IMR-90 (cell line): ENCODE data around the gene ACCSL. TPM values are rescaled to one million over a fixed set of nuclear protein-coding genes. Genes with fewer than 3 reads are reported as not detected.

Experiments
- ATAC-seq: fragments of 200-7000 bp; cut with Tn5 transposase; 2 replicates; pipeline ENCODE4 v1.9.1; 2020; ENCODE audit warnings: low read depth, mild to moderate bottlenecking, moderate library complexity
- BruUV-seq: library from RNA; stranded (reverse); fragments of 400-500 nt; replicated peaks from 2 replicates; lab custom pipeline; 2021; lab: Mats Ljungman, UMichigan
- CTCF ChIA-PET: fragments of 300-600 bp; formaldehyde crosslinking; extraction: SDS; loops from one replicate; lab custom pipeline; 2021; ENCODE audit warnings: antibody characterized with exemption; lab: Yijun Ruan, JAX
- POLR2A ChIA-PET: fragments of 300-600 bp; sonication (Branson Sonifier 250); formaldehyde crosslinking; loops from one replicate; lab custom pipeline; 2022; ENCODE audit warnings: antibody characterized with exemption; ENCODE audit not compliant: unreplicated experiment; lab: Charles Lee
- DNase-seq: peaks from one replicate; pipeline ENCODE4 v3.0.0; 2013
- H2AFZ ChIP-seq: replicated peaks from 2 replicates; pipeline ENCODE3; 2013; ENCODE audit warnings: low read length, mild to moderate bottlenecking; ENCODE audit not compliant: poor library complexity
- H2AK5ac ChIP-seq: 2 replicates; pipeline ENCODE4 v1.6.1; 2013; ENCODE audit warnings: low read depth, low read length, inconsistent platforms
- H2AK9ac ChIP-seq: replicated peaks from 2 replicates; pipeline ENCODE3; 2013; ENCODE audit warnings: mild to moderate bottlenecking, low read depth, low read length, moderate library complexity; ENCODE audit not compliant: poor library complexity
- H2BK120ac ChIP-seq: 2 replicates; pipeline ENCODE4 v1.6.1; 2013; ENCODE audit warnings: low read depth, low read length, inconsistent platforms
- H2BK15ac ChIP-seq: 3 replicates; pipeline ENCODE4 v1.6.1; 2013; ENCODE audit warnings: low read depth, low read length, inconsistent platforms
- H2BK20ac ChIP-seq: 2 replicates; pipeline ENCODE4 v1.6.1; 2013; ENCODE audit warnings: low read depth, mild to moderate bottlenecking, inconsistent platforms, low read length, moderate library complexity
- H2BK5ac ChIP-seq: 2 replicates; pipeline ENCODE4 v1.6.1; 2013; ENCODE audit warnings: mild to moderate bottlenecking, low read depth, low read length, inconsistent platforms; ENCODE audit not compliant: poor library complexity, severe bottlenecking
- H3K14ac ChIP-seq: replicated peaks from 2 replicates; pipeline ENCODE4 v1.6.1; 2013; ENCODE audit warnings: low read depth, low read length, inconsistent platforms
- H3K18ac ChIP-seq: 2 replicates; pipeline ENCODE4 v1.6.1; 2013; ENCODE audit warnings: low read depth, low read length, control low read depth
- H3K23ac ChIP-seq: 2 replicates; pipeline ENCODE4 v1.6.1; 2013; ENCODE audit warnings: low read depth, low read length, inconsistent platforms
- H3K27ac ChIP-seq: 2 replicates; pipeline ENCODE4 v1.5.1; 2013; ENCODE audit warnings: mild to moderate bottlenecking, control low read depth, low read length; ENCODE audit not compliant: insufficient read depth
- H3K27me3 ChIP-seq: 2 replicates; pipeline ENCODE4 v1.6.1; 2013; ENCODE audit warnings: low read length; ENCODE audit not compliant: control insufficient read depth, insufficient read depth
- H3K36me3 ChIP-seq: 2 replicates; pipeline ENCODE4 v1.6.1; 2013; ENCODE audit warnings: low read length, mixed read lengths; ENCODE audit not compliant: control insufficient read depth, insufficient read depth
- H3K4ac ChIP-seq: 2 replicates; pipeline ENCODE4 v1.6.1; 2013; ENCODE audit warnings: low read depth, low read length, inconsistent platforms
- H3K4me1 ChIP-seq: 2 replicates; pipeline ENCODE4 v1.6.1; 2013; ENCODE audit warnings: low read length, mixed read lengths; ENCODE audit not compliant: control insufficient read depth, insufficient read depth
- H3K4me2 ChIP-seq: 2 replicates; pipeline ENCODE4 v1.6.1; 2013; ENCODE audit warnings: low read depth, mild to moderate bottlenecking, control low read depth, low read length, moderate library complexity
- H3K4me3 ChIP-seq: 2 replicates; pipeline ENCODE4 v1.5.1; 2013; ENCODE audit warnings: low read depth, mild to moderate bottlenecking, control low read depth, low read length, moderate library complexity; ENCODE audit not compliant: insufficient read depth
- H3K56ac ChIP-seq: 2 replicates; pipeline ENCODE4 v1.6.1; 2013; ENCODE audit warnings: low read length, inconsistent platforms; ENCODE audit not compliant: insufficient read depth; ENCODE audit errors: extremely low read depth
- H3K79me1 ChIP-seq, 2 experiments: 2 replicates each; pipeline ENCODE4 v1.6.1; 2013; ENCODE audit warnings: low read length in 2 of 2, inconsistent platforms in 1 of 2, low read depth in 1 of 2
- H3K9ac ChIP-seq: 2 replicates; pipeline ENCODE4 v1.6.1; 2013; ENCODE audit warnings: low read depth, low read length, control low read depth
- H3K9me1 ChIP-seq: 2 replicates; pipeline ENCODE4 v1.6.1; 2013; ENCODE audit warnings: low read length, inconsistent platforms; ENCODE audit not compliant: insufficient read depth
- H3K9me3 ChIP-seq: 2 replicates; pipeline ENCODE4 v1.6.1; 2013; ENCODE audit warnings: low read length; ENCODE audit not compliant: control insufficient read depth, insufficient read depth
- H4K20me1 ChIP-seq: 2 replicates; pipeline ENCODE4 v1.6.1; 2013; ENCODE audit warnings: low read length, inconsistent platforms; ENCODE audit not compliant: insufficient read depth
- H4K5ac ChIP-seq: 2 replicates; pipeline ENCODE4 v1.6.1; 2013; ENCODE audit warnings: mild to moderate bottlenecking, low read depth, low read length, control low read depth
- H4K8ac ChIP-seq, 2 experiments: 2 replicates each; pipeline ENCODE4 v1.6.1; 2013; ENCODE audit warnings: low read depth in 2 of 2, low read length in 2 of 2, control low read depth in 1 of 2, inconsistent platforms in 1 of 2
- H4K91ac ChIP-seq: 2 replicates; pipeline ENCODE4 v1.6.1; 2013; ENCODE audit warnings: low read depth, low read length, inconsistent platforms; ENCODE audit not compliant: insufficient read depth
- BHLHE40 ChIP-seq: fragments of 150-350 bp; IDR thresholded peaks from 2 replicates; pipeline ENCODE4 v1.6.1; 2016; ENCODE audit warnings: mild to moderate bottlenecking, low read depth, low read length
- CEBPB ChIP-seq: IDR thresholded peaks from 2 replicates; pipeline ENCODE4 v1.6.1; 2012; ENCODE audit warnings: low read depth, low read length, improper control_type of control experiment
- CHD1 ChIP-seq: IDR thresholded peaks from 2 replicates; pipeline ENCODE4 v1.6.1; 2012; ENCODE audit warnings: low read depth, low read length, improper control_type of control experiment
- FOS ChIP-seq: fragments of 150-350 bp; IDR thresholded peaks from 2 replicates; pipeline ENCODE4 v1.6.1; 2016; ENCODE audit warnings: low read depth, low read length
- MAFK ChIP-seq: IDR thresholded peaks from 2 replicates; pipeline ENCODE4 v1.6.1; 2012; ENCODE audit warnings: low read depth, low read length, improper control_type of control experiment
- MAZ ChIP-seq: IDR thresholded peaks from 2 replicates; pipeline ENCODE4 v1.6.1; 2012; ENCODE audit warnings: low read depth, mild to moderate bottlenecking, low read length, improper control_type of control experiment, moderate library complexity, borderline replicate concordance
- MXI1 ChIP-seq: IDR thresholded peaks from 2 replicates; pipeline ENCODE4 v1.6.1; 2012; ENCODE audit warnings: low read depth, mild to moderate bottlenecking, low read length, moderate library complexity, borderline replicate concordance
- NFE2L2 ChIP-seq: fragments of 150-350 bp; IDR thresholded peaks from 2 replicates; pipeline ENCODE4 v1.6.1; 2016; ENCODE audit warnings: low read depth, mild to moderate bottlenecking, low read length
- POLR2A ChIP-seq: IDR thresholded peaks from 2 replicates; pipeline ENCODE4 v1.6.1; 2012; ENCODE audit warnings: mild to moderate bottlenecking, low read depth, low read length
- RAD21 ChIP-seq: IDR thresholded peaks from 2 replicates; pipeline ENCODE4 v1.6.1; 2012; ENCODE audit warnings: low read length, improper control_type of control experiment
- RCOR1 ChIP-seq: IDR thresholded peaks from 2 replicates; pipeline ENCODE4 v1.6.1; 2012; ENCODE audit warnings: mild to moderate bottlenecking, low read length, improper control_type of control experiment; ENCODE audit not compliant: insufficient replicate concordance
- RFX5 ChIP-seq: IDR thresholded peaks from 2 replicates; pipeline ENCODE4 v1.8.0; 2012; ENCODE audit warnings: low read depth, mild to moderate bottlenecking, low read length, moderate library complexity
- SMC3 ChIP-seq: fragments of 150-350 bp; IDR thresholded peaks from 2 replicates; pipeline ENCODE4 v1.6.1; 2016; ENCODE audit warnings: low read depth, mild to moderate bottlenecking, antibody characterized with exemption, low read length, moderate library complexity
- WGBS, 2 experiments: methylation state at CpG; one replicate each; pipeline versions ENCODE4 v1.1.5 to v1.1.7; 2013; ENCODE audit warnings: missing lambda C conversion rate in 2 of 2; ENCODE audit not compliant: insufficient read length in 1 of 2; ENCODE audit errors: extremely low coverage in 2 of 2; 5-methylcytosine and 5-hydroxymethylcytosine counted together
- dilution Hi-C: fragments of 300-500 bp; cut with HindIII; formaldehyde crosslinking; loops from one replicate; pipeline ENCODE4 v1.14.3; 2018; ENCODE audit warnings: low sequenced_read_pairs; ENCODE audit not compliant: unreplicated experiment
- in situ Hi-C: fragments of 300-500 bp; cut with MboI; formaldehyde crosslinking; loops from 3 replicates; pipeline ENCODE4 v1.14.3; 2019; ENCODE audit warnings: low sequenced_read_pairs, inconsistent platforms, mixed read lengths
- intact Hi-C: fragments of 100-400 bp; cut with micrococcal nuclease; formaldehyde crosslinking; loops from 2 replicates; pipeline ENCODE4 v1.10.0; 2022
- polyA plus RNA-seq, 3 experiments: library from polyadenylated mRNA; depleted of rRNA; stranded (reverse); fragments of >200 nt; gene quantifications; 2 replicates each; pipeline ENCODE4 v1.2.3, GENCODE V29; 2012; ENCODE audit warnings: low replicate concordance in 1 of 3
- total RNA-seq: library from RNA; depleted of rRNA; stranded (reverse); fragments of >200 nt; gene quantifications from 2 replicates; pipeline ENCODE4 v1.2.3, GENCODE V29; 2012
- TF ChIP-seq, protein P1 (sequence below): fragments of 150-350 bp; IDR thresholded peaks from 2 replicates; pipeline ENCODE4 v1.6.1; 2016; ENCODE audit warnings: low read depth, mild to moderate bottlenecking, low read length, moderate library complexity, borderline replicate concordance
- TF ChIP-seq, protein P2 (sequence below): conservative IDR thresholded peaks from 2 replicates; pipeline ENCODE4 v1.5.1; 2012; ENCODE audit warnings: mild to moderate bottlenecking, low read depth, low read length, improper control_type of control experiment
- TF ChIP-seq, protein P3 (sequence below): fragments of 150-350 bp; IDR thresholded peaks from 2 replicates; pipeline ENCODE4 v1.6.1; 2017; ENCODE audit warnings: mild to moderate bottlenecking, antibody characterized with exemption, low read length, low read depth

The ACCSL gene
- total and polyA plus RNA-seq, 2 of the 4 experiments (the other 2 are of a cell fraction) = not detected

DNA sequence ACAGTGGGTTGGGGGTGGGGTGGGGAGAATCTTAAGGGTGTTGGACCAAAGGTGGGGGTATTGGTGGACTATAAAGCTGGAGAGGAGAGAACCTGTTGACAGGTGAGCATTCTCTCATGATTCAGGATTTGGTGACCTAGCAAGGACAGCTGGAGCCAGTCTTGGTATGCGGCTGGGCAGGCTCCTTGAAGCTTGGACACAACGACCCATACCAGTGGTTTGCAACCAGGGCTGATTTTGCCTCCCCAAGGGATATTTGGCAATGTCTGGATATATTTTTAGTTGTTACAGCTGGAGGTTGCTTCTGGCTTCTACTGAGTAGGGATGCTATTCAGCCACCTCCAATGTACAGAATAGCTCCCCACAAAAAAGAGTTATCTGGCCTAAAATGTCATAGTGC lies 53.3 kb downstream of the ACCSL start:
- Histone ChIP-seq H2AK9ac (no peak overlapping the region), H2BK15ac (no peak overlapping the region), H3K9ac (no peak overlapping the region), H2BK20ac (no peak overlapping the region), H3K27ac (no peak overlapping the region), H2BK5ac (no peak overlapping the region), H3K4me2 (no peak overlapping the region), H3K4me1 (0 out of 2 replicates have a peak, but pooled peaks cover 2% of the 10 kb centered on the region), H3K14ac (no peak overlapping the region), H3K79me1 (peaks cover 31 to 62% of the 10 kb centered on the region in 2 experiments), H3K4me3 (no peak overlapping the region), H3K18ac (no peak overlapping the region), H3K9me3 (no peaks in the 10 kb centered on the region), H2AFZ (no peak overlapping the region), H4K5ac (no peak overlapping the region), H3K9me1 (peaks cover 9% of the 10 kb centered on the region; the same call in 1 of the 2 replicates), H3K56ac (no peak overlapping the region), H2BK120ac (no peak overlapping the region), H4K8ac (no peak overlapping the region), H2AK5ac (no peak overlapping the region), H4K20me1 (peaks cover 38% of the 10 kb centered on the region), H3K23ac (no peak overlapping the region), H3K27me3 (no peaks in the 10 kb centered on the region), H3K36me3 (peaks cover 1% of the 10 kb centered on the region; the same call in 1 of the 2 replicates), H4K91ac (no peak overlapping the region), H3K4ac (no peak overlapping the region)
- BruUV-seq = no TSS peak
- ChIA-PET POLR2A (no interaction called here), CTCF (no interaction called here)
- DNase-seq (no peak), ATAC-seq (no peak)
- dilution Hi-C loops = no loop called here
- TF ChIP-seq MAZ (no peak), NFE2L2 (no peak), CHD1 (no peak), MXI1 (no peak), MAFK (no peak), SMC3 (no peak), POLR2A (no peak), CEBPB (no peak), BHLHE40 (no peak), FOS (no peak), RFX5 (no peak), RCOR1 (no peak), RAD21 (no peak)
- TF ChIP-seq, protein P1, sequence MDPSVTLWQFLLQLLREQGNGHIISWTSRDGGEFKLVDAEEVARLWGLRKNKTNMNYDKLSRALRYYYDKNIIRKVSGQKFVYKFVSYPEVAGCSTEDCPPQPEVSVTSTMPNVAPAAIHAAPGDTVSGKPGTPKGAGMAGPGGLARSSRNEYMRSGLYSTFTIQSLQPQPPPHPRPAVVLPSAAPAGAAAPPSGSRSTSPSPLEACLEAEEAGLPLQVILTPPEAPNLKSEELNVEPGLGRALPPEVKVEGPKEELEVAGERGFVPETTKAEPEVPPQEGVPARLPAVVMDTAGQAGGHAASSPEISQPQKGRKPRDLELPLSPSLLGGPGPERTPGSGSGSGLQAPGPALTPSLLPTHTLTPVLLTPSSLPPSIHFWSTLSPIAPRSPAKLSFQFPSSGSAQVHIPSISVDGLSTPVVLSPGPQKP = no peak
- TF ChIP-seq, protein P2, sequence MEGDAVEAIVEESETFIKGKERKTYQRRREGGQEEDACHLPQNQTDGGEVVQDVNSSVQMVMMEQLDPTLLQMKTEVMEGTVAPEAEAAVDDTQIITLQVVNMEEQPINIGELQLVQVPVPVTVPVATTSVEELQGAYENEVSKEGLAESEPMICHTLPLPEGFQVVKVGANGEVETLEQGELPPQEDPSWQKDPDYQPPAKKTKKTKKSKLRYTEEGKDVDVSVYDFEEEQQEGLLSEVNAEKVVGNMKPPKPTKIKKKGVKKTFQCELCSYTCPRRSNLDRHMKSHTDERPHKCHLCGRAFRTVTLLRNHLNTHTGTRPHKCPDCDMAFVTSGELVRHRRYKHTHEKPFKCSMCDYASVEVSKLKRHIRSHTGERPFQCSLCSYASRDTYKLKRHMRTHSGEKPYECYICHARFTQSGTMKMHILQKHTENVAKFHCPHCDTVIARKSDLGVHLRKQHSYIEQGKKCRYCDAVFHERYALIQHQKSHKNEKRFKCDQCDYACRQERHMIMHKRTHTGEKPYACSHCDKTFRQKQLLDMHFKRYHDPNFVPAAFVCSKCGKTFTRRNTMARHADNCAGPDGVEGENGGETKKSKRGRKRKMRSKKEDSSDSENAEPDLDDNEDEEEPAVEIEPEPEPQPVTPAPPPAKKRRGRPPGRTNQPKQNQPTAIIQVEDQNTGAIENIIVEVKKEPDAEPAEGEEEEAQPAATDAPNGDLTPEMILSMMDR = no peak
- TF ChIP-seq, protein P3, sequence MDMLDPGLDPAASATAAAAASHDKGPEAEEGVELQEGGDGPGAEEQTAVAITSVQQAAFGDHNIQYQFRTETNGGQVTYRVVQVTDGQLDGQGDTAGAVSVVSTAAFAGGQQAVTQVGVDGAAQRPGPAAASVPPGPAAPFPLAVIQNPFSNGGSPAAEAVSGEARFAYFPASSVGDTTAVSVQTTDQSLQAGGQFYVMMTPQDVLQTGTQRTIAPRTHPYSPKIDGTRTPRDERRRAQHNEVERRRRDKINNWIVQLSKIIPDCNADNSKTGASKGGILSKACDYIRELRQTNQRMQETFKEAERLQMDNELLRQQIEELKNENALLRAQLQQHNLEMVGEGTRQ = no peak
- in situ Hi-C loops = loop anchor here (25.0 kb wide), 1 partner anchor 811 kb away; no protein-coding TSS in a partner anchor
- intact Hi-C loops = no loop called here
- no CpG with 5 or more reads among the region's 2 CpGs for WGBS, 2 experiments
